Skeletal muscle cell (primary cell): ENCODE data around the gene CAPN11.
"Not testable (repeated sequence)": the region's sequence is repeated elsewhere in the genome, so short reads cannot be mapped to it uniquely, and the experiment has no call there.

Experiments used
- DNase-seq: peaks from one replicate; pipeline ENCODE4 v3.0.0-alpha.2; 2010; ENCODE audit warnings: low read depth
- H3K4me3 ChIP-seq: 2 replicates; pipeline ENCODE4 v1.5.1; 2011; ENCODE audit warnings: low read depth, mild to moderate bottlenecking, control low read depth, low read length, moderate library complexity

Gene CAPN11

DNA sequence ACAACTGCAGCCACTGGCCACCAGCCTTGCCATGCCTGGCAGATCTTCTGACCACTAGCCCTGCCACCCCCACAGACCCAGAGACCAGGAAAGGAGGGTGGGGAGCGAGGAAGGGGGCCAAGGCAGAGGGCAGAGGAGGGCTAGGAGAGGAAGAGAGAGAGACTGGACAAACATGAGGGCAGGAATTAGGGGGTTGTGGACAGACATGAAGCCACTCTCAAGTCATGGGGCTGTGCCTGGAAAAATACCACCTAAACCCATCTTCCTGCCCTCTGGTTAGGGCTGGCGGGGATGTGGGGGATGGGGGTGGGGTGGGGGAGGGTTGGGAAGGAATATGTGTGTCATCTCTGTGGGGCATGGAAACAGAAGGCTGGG lies 63.3 kb downstream of the CAPN11 start:
- no peak for DNase-seq
- peak overlapping the region; percentile 53 for H3K4me3 ChIP-seq

DNA sequence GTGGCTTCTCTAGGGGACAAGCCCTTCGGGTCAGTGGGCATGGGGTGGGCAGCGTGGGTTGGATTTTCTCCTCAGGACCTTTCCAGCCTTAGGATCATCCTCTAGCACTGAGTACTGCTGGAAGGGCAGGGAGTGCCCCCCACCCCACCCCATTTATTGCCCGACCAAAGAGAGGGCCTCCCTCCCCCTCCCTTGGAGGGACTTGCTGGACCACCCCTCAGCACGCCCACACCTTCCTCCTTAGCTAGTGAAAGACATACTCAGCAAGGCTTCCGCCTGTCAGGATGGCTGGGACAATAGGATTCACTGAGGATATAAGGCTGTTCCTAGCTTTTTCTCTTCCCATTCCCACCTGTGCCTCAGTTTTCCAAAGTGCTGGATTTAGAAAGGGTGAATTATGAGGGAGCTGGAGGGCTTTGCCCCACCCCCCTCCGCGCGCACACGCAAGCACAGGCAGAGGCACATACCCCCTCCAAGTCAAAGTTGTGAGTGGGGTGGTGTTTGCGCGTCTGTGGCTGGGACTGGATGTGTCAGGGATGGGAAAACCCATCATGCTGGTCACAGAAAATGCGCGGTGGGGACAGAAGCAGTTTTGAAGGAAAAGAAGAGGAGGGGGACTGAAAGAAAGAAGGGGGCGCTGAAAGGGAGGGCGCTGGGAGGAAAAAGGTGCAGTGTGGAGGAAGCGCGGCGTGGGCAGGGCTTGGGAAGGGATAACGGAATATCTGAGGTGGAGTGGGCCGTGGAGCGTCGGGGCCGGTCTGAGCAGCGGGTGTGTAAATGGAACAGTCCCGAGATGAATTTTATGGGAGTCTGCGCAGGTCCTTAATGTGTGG lies 64.1 kb downstream of the CAPN11 start:
- H3K4me3 ChIP-seq, result peak overlapping the region; percentile 53
- no peak for DNase-seq

DNA sequence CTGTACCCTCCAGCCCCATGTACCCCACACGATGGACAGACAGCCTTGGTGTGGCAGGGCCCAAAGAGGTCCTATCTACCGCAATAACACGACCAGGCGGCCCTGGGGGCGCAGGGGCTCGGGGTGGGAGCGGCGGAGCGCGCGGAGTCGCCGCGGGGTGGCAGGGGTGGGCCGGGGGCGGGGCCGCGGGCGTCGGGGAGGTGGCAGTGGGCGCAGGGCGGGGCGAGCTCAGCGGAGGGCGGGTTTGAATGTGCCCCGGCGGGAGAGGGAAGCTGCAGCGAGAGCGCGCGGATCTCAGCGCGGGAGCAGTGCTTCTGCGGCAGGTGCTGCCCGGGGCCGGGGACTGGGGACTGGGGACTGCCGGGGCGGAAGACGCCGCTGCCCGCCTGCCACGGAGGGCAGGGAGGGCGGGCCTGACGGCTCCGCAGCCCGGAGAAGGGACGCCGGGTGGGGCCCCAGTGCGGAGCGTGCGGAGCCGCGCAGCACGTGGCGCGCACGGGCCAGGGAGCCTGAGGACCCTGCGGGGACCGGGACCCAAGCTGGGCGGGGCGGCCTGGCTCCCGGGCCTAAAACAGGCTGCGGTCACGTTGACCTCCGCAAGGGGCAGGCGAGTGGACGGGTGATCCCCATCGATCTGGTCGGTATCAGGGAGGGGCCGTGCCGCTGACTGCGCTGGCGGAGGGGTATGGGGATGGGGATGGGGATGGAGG lies 64.9 kb downstream of the CAPN11 start, which contains the start of gene SLC29A1:
SLC29A1 (plus strand) TSS at position 277 of the 710 bp plus-strand sequence. CDS start 3,719 bp downstream, outside the sequence.
- H3K4me3 ChIP-seq, result peak within 1 kb of the TSS; percentile 53
- DNase-seq, result no peak

- DNase-seq, result no peak
- H3K4me3 ChIP-seq, result peak overlapping the region; percentile 53
These were observed 65.7 kb downstream of the CAPN11 start for GRCh38 chr6:44224029-44224964.

DNA sequence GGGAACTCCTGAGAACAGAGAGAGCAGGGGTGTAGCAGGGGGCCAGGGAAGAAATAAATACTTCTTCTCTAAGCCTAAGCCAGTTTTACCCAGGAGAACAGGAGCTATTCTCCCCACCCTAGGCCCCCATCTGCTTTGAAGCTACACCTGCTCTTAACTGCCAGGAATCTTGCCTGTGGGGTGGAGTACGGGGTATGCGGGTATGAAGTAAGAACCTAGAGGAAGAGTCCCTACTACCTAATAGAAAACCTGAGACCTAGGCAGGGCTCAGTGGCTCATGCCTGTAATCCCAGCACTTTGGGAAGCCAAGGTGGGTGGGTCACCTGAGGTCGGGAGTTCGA lies 66.3 kb downstream of the CAPN11 start:
- no peak for DNase-seq
- peak overlapping the region; percentile 53 for H3K4me3 ChIP-seq

GRCh38 chr6:44225579-44226325 lies 67.1 kb downstream of the CAPN11 start:
- DNase-seq, result no peak
- H3K4me3 ChIP-seq, result peak overlapping the region; percentile 6

- DNase-seq, result no peak
- H3K4me3 ChIP-seq, result peak overlapping the region; percentile 6
These were observed 67.9 kb downstream of the CAPN11 start for GRCh38 chr6:44226368-44227147.

- peak overlapping the region; percentile 5 for H3K4me3 ChIP-seq
- no peak for DNase-seq
These were observed 68.7 kb downstream of the CAPN11 start for GRCh38 chr6:44227148-44227793.

GRCh38 chr6:44228031-44228430 lies 69.4 kb downstream of the CAPN11 start:
- no peak overlapping the region for H3K4me3 ChIP-seq
- DNase-seq, result no peak

GRCh38 chr6:44228433-44228832 lies 69.8 kb downstream of the CAPN11 start:
- DNase-seq, result no peak

DNA sequence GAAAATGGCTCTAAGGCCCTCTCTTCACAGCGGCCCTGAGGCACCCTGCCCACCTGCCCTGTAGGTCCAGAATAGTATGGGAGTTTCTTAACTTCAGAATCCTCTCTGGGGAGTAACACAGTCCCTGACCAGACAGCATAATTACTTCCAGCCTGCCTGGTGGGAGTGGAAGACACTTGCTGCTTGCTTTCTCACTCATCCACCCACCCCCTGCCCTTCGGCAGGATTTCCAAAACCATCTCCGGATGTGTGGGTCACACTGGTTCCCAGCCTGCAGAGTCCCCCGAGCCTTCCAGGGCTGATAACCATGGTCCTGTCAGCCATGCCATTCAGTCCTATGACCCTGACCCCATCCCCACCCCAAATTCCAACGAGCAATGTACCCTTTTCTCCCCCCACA lies 70.2 kb downstream of the CAPN11 start:
- no peak for DNase-seq

More at GRCh38 chr6:44228433-44228832, 69.8 kb downstream of the CAPN11 start:
- H3K4me3 ChIP-seq, result no peak overlapping the region

GRCh38 chr6:44229376-44230033 lies 70.9 kb downstream of the CAPN11 start:
- no peak for DNase-seq
- H3K4me3 ChIP-seq, result no peak overlapping the region

More for the DNA sequence above, 70.2 kb downstream of the CAPN11 start:
- H3K4me3 ChIP-seq, result no peak overlapping the region

- no peak for DNase-seq
- H3K4me3 ChIP-seq, result no peak overlapping the region
These were observed 71.5 kb downstream of the CAPN11 start for GRCh38 chr6:44230034-44230675.

DNA sequence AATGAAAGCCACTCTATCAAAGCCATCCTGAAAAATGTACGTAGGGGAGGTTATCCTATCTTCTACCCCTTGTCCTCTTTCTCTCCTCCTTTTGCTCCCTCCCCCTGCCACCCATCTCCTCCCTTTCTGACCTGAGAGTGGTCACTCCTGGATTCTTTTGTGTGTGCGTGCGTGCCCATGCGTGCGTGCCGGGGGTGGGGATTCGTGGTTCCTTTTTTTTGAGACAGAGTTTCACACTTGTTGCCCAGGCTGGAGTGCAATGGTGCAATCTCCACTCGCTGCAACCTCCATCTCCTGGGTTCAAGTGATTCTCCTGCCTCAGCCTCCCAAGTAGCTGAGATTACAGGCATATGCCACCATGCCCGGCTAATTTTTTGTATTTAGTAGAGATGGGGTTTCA lies 72.8 kb downstream of the CAPN11 start:
- H3K4me3 ChIP-seq, DNase-seq: not testable (repeated sequence)

GRCh38 chr6:44232676-44233566 lies 74.3 kb downstream of the CAPN11 start:
- no peak for DNase-seq
- H3K4me3 ChIP-seq, result no peak overlapping the region

DNA sequence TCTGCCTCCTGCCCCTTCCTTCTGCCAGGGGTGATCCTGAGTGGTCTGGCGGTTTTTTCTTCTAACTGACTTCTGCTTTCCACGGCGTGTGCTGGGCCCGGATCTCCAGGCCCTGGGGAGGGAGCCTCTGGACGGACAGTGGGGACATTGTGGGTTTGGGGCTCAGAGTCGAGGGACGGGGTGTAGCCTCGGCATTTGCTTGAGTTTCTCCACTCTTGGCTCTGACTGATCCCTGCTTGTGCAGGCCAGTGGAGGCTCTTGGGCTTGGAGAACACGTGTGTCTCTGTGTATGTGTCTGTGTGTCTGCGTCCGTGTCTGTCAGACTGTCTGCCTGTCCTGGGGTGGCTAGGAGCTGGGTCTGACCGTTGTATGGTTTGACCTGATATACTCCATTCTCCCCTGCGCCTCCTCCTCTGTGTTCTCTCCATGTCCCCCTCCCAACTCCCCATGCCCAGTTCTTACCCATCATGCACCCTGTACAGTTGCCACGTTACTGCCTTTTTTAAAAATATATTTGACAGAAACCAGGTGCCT lies 75.0 kb downstream of the CAPN11 start:
- no peak overlapping the region for H3K4me3 ChIP-seq
- DNase-seq, result no peak
